GM12878 (cell line): ENCODE results near the gene BPGM. TPM values are rescaled to one million over a fixed set of nuclear protein-coding genes. Genes with fewer than 3 reads are reported as not detected.

Experiments used
- ATAC-seq: fragments of 200-7000 bp; cut with Tn5 transposase; 3 replicates; pipeline ENCODE4 v1.9.1; 2020; ENCODE audit warnings: mild to moderate bottlenecking, moderate library complexity
- BruUV-seq: library from RNA; stranded (reverse); fragments of 400-500 nt; replicated peaks from 2 replicates; lab custom pipeline; 2021; lab: Mats Ljungman, UMichigan
- CTCF ChIA-PET: fragments of 300-600 bp; sonication (Branson Sonifier 250); formaldehyde crosslinking; extraction: SDS; loops from one replicate; lab custom pipeline; 2021; ENCODE audit warnings: inconsistent platforms; lab: Yijun Ruan, JAX
- POLR2A ChIA-PET: fragments of 350-600 bp; formaldehyde crosslinking; extraction: SDS; loops from one replicate; lab custom pipeline; 2021; ENCODE audit warnings: inconsistent platforms; lab: Charles Lee
- RAD21 ChIA-PET: fragments of 300-600 bp; sonication (Branson Sonifier 250); formaldehyde crosslinking; loops from one replicate; lab custom pipeline; 2023; ENCODE audit warnings: antibody characterized with exemption; ENCODE audit not compliant: unreplicated experiment; lab: Charles Lee
- SMC1A ChIA-PET: fragments of 300-600 bp; sonication (Branson Sonifier 250); formaldehyde crosslinking; loops from one replicate; lab custom pipeline; 2023; ENCODE audit not compliant: unreplicated experiment, uncharacterized antibody; lab: Charles Lee
- DNase-seq: peaks from one replicate; pipeline ENCODE4 v3.0.0-alpha.2; 2011; ENCODE audit warnings: low read depth, low spot score
- FAIRE-seq: peaks from 3 replicates; lab custom pipeline; 2011; peaks lifted over from hg19 to GRCh38; lab: Jason Lieb, UNC
- H2AFZ ChIP-seq: 2 replicates; pipeline ENCODE4 v1.6.0; 2011; ENCODE audit warnings: low read depth, low read length, control low read depth; ENCODE audit not compliant: control insufficient read depth
- H3K27ac ChIP-seq: 2 replicates; pipeline ENCODE4 v1.5.1; 2011; ENCODE audit warnings: control low read depth; ENCODE audit not compliant: control insufficient read depth, insufficient read depth
- H3K27me3 ChIP-seq, 2 experiments: replicated peaks in 1 of 2; 2 replicates each; pipeline versions ENCODE4 v1.6.0 to v1.6.1; 2011; ENCODE audit warnings: low read length in 1 of 2; ENCODE audit not compliant: control insufficient read depth in 2 of 2, insufficient read depth in 2 of 2
- H3K36me3 ChIP-seq, 2 experiments: 2 replicates each; pipeline ENCODE4 v1.5.1; 2011; ENCODE audit warnings: low read length in 1 of 2; ENCODE audit not compliant: control insufficient read depth in 2 of 2, insufficient read depth in 2 of 2
- H3K4me1 ChIP-seq: 2 replicates; pipeline ENCODE4 v1.6.1; 2011; ENCODE audit warnings: mild to moderate bottlenecking, low read length, moderate library complexity, mixed read lengths; ENCODE audit not compliant: control insufficient read depth, insufficient read depth
- H3K4me2 ChIP-seq: 2 replicates; pipeline ENCODE4 v1.6.0; 2011; ENCODE audit warnings: control low read depth; ENCODE audit not compliant: control insufficient read depth, insufficient read depth
- H3K4me3 ChIP-seq: fragments of 200-600 bp; sonication (generic); 2 replicates; pipeline ENCODE4 v1.5.1; 2016
- H3K79me2 ChIP-seq: 2 replicates; pipeline ENCODE4 v1.6.0; 2011; ENCODE audit warnings: low read length; ENCODE audit not compliant: control insufficient read depth, insufficient read depth
- H3K9ac ChIP-seq: 2 replicates; pipeline ENCODE4 v1.8.0; 2011; ENCODE audit warnings: low read length, control low read depth, mixed read lengths; ENCODE audit not compliant: control insufficient read depth, insufficient read depth
- H3K9me3 ChIP-seq: replicated peaks from 3 replicates; pipeline ENCODE4 v1.5.1; 2011; ENCODE audit warnings: mild to moderate bottlenecking, low read length; ENCODE audit not compliant: control insufficient read depth, insufficient read depth
- H4K20me1 ChIP-seq: 2 replicates; pipeline ENCODE4 v1.6.0; 2011; ENCODE audit not compliant: control insufficient read depth, insufficient read depth
- CTCF ChIP-seq, 3 experiments: IDR thresholded peaks in 2 of 3; conservative IDR thresholded peaks in 1 of 3; 2 replicates each; pipeline ENCODE4 v1.5.1; 2011; ENCODE audit warnings: low read depth in 3 of 3, low read length in 3 of 3, mild to moderate bottlenecking in 3 of 3, control low read depth in 2 of 3, moderate library complexity in 2 of 3, inconsistent platforms in 1 of 3, mixed read lengths in 1 of 3; ENCODE audit not compliant: control insufficient read depth in 2 of 3, insufficient read depth in 1 of 3; ENCODE audit errors: extremely low read depth in 1 of 3
- FOS ChIP-seq: IDR thresholded peaks from 3 replicates; pipeline ENCODE4 v1.6.1; 2011; ENCODE audit warnings: borderline replicate concordance; ENCODE audit not compliant: insufficient read length; ENCODE audit errors: extremely low read depth
- GATAD2B ChIP-seq: fragments of 450-650 bp; conservative IDR thresholded peaks from 2 replicates; pipeline ENCODE4 v1.6.1; 2017; ENCODE audit warnings: low read depth, mild to moderate bottlenecking, moderate library complexity
- PKNOX1 ChIP-seq: fragments of 450-650 bp; IDR thresholded peaks from 2 replicates; pipeline ENCODE4 v1.6.1; 2016; ENCODE audit warnings: mild to moderate bottlenecking
- RAD21 ChIP-seq: IDR thresholded peaks from 2 replicates; pipeline ENCODE4 v1.6.1; 2011; ENCODE audit warnings: mild to moderate bottlenecking, low read depth, low read length, moderate library complexity; ENCODE audit not compliant: insufficient read depth
- SMC3 ChIP-seq: IDR thresholded peaks from 2 replicates; pipeline ENCODE4 v1.6.1; 2011; ENCODE audit warnings: low read length, improper control_type of control experiment, borderline replicate concordance
- TAF1 ChIP-seq: IDR thresholded peaks from 2 replicates; pipeline ENCODE4 v1.6.1; 2011; ENCODE audit warnings: mild to moderate bottlenecking, low read depth, low read length, borderline replicate concordance
- YY1 ChIP-seq: IDR thresholded peaks from 2 replicates; pipeline ENCODE4 v1.6.1; 2011; ENCODE audit warnings: low read depth, mild to moderate bottlenecking, low read length
- WGBS: methylation state at CpG from one replicate; pipeline ENCODE4 v1.1.6; 2016; ENCODE audit warnings: low lambda C conversion rate; ENCODE audit not compliant: insufficient replicate concordance, insufficient coverage; ENCODE audit errors: missing lambda C conversion rate; 5-methylcytosine and 5-hydroxymethylcytosine counted together
- in situ Hi-C: fragments of 300-500 bp; cut with MboI; formaldehyde crosslinking; loops from 9 replicates; pipeline ENCODE4 v1.14.3; 2018; ENCODE audit warnings: mixed read lengths
- intact Hi-C: fragments of 100-400 bp; cut with micrococcal nuclease; formaldehyde crosslinking; loops from one replicate; pipeline ENCODE4 v1.14.2; 2022; ENCODE audit not compliant: unreplicated experiment
- polyA plus RNA-seq, 11 experiments: library from polyadenylated mRNA; depleted of rRNA in 4 of 11; unstranded in 6 of 11; stranded (reverse) in 5 of 11; fragments of >200 nt; fragmentation: Nextera tagmentation in 4 of 11; fragmentation: Illumina TruSeq in 1 of 11; extraction: Ambion mirVana in 4 of 11; extraction: Trizol in 1 of 11; gene quantifications; 1 replicate in 1 of 11; 2 replicates in 10 of 11; pipeline versions ENCODE4 v1.2.1 to v1.2.3, GENCODE V29; 2011 to 2016; ENCODE audit warnings: inconsistent platforms in 2 of 11, missing spikeins in 2 of 11, low read depth in 1 of 11
- total RNA-seq, 4 experiments: library from RNA; depleted of rRNA in 3 of 4; stranded (reverse); fragments of >200 nt in 3 of 4; fragmentation: Illumina TruSeq in 1 of 4; extraction: Trizol in 1 of 4; gene quantifications; 2 replicates each; pipeline versions ENCODE4 v1.2.1 to v1.2.3, GENCODE V29; 2013 to 2021

Gene BPGM
- total and polyA plus RNA-seq, 10 of the 15 experiments (the other 5 are each of a cell fraction or from before 2014, with no cell fraction given): 9.0 to 20.1 (median 15.2) TPM

DNA sequence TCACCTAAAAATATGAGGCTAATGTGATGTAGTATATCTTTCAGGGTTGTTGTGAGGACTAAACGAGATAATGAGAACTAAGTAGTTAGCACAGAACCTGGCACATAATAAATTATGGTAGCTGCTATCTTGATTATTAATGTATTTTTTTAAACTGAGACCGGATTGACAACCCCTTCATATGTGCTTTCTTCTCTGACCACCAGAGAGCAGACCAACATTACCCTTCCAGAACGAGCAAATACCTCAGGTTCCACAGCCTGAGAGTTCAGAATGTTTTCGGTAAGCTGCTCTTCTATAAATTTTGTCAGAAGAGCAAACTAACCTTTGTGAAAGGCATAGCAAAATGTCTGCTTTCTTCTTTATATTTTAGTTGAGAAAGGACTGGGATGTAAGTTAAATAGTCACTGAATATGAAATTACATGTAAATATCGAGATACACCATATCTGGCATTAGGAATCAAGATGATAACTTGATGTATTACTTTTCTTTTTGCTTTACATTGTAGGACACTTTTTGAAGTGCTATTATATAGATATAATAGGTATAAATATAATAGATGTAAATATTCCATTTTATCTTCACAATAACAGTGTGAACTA lies 13.6 kb upstream of the BPGM start:
- ATAC-seq (peak; percentile 76), DNase-seq (no peak), FAIRE-seq (no peak)
- ChIA-PET POLR2A (interaction anchor here (7.3 kb wide), 1 partner anchor 14 kb away, joined by 78 read pairs; the partner anchor contains the start of gene BPGM), CTCF (interaction anchor here (0.5 to 9.5 kb wide), 35 partner anchors 8 to 702 kb away, joined by 3 to 168 read pairs (median 6); partner anchors contain the start of genes BPGM and CYREN), RAD21 (interaction anchor here (0.6 to 7.9 kb wide), 27 partner anchors 14 to 703 kb away, joined by 3 to 112 read pairs (median 5); partner anchors contain the start of genes AGBL3 and BPGM), SMC1A (interaction anchor here (0.9 to 7.9 kb wide), 35 partner anchors 9 to 703 kb away, joined by 3 to 124 read pairs (median 6); partner anchors contain the start of genes BPGM and TMEM140)
- Histone ChIP-seq H3K4me3 (no peak overlapping the region), H3K27ac (no peak overlapping the region), H2AFZ (no peak overlapping the region), H3K36me3 (no peaks in the 10 kb centered on the region), H3K9ac (no peak overlapping the region), H3K79me2 (no peaks in the 10 kb centered on the region), H4K20me1 (no peaks in the 10 kb centered on the region), H3K4me2 (no peak overlapping the region)
- no TSS peak for BruUV-seq
- WGBS: 17% methylated on average over 5 of the region's 5 CpGs
- in situ Hi-C loops: loop anchor here (5.0 kb wide), 2 partner anchors 69 to 314 kb away; no protein-coding TSS in a partner anchor
- TF ChIP-seq RAD21 (peak; percentile 92), FOS (no peak), SMC3 (peak; percentile 92), YY1 (0 out of 2 replicates have a peak, but pooled peaks have one; percentile 26), CTCF (IDR thresholded peaks at IDR 0.05 in 2 of 3, conservative IDR thresholded peaks at IDR 0.05 in 1 of 3; ENCODE audit: control insufficient read depth in 2 of 3, extremely low read depth in 1 of 3, insufficient read depth in 1 of 3, low read depth in 3 of 3, low read length in 3 of 3) (peak; percentile 63 to 80 (median 76)), GATAD2B (no peak), TAF1 (no peak), PKNOX1 (peak; percentile 48; the same call in 1 of the 2 replicates)
- TF ChIP-seq, all 136 proteins: peak for 5
- H3K9me3 ChIP-seq: no peaks in the 10 kb centered on the region
- peaks cover 16% of the 10 kb centered on the region for H3K4me1 ChIP-seq
- H3K27me3 ChIP-seq: no peaks in the 10 kb centered on the region
- intact Hi-C loops: loop anchor here (1.0 to 2.0 kb wide), 4 partner anchors 68 to 538 kb away; partner anchors contain the start of gene CYREN
